KOPT-K1 (cell line): Measurements from ENCODE around the gene PAF1.

Experiments used
- H3K27ac ChIP-seq: fragments of 200-600 bp; sonication (generic); 2 replicates; pipeline ENCODE4 v1.5.1; 2016; ENCODE audit warnings: antibody characterized with exemption, mild to moderate bottlenecking, low read depth, low read length; ENCODE audit not compliant: poor library complexity, severe bottlenecking
- H3K36me3 ChIP-seq: fragments of 200-600 bp; sonication (generic); 2 replicates; pipeline ENCODE4 v1.5.1; 2017; ENCODE audit warnings: antibody characterized with exemption, mild to moderate bottlenecking, low read length, moderate library complexity; ENCODE audit not compliant: insufficient read depth
- H3K9me3 ChIP-seq: fragments of 200-600 bp; sonication (generic); 2 replicates; pipeline ENCODE4 v1.5.1; 2017; ENCODE audit warnings: antibody characterized with exemption, low read length, mild to moderate bottlenecking; ENCODE audit not compliant: insufficient read depth, poor library complexity, severe bottlenecking

The PAF1 gene

GRCh38 chr19:39390751-39391437, at the start of gene PAF1, which contains the start of gene MED29:
Gene PAF1 (minus strand): TSS chr19:39391106. CDS start chr19:39390864, 242 bp downstream.
Gene MED29 (plus strand): TSS chr19:39391378. CDS start chr19:39391423, 45 bp downstream.
- H3K27ac ChIP-seq, result peak within 1 kb of the TSS; percentile 90
- H3K9me3 ChIP-seq, result no peaks in the 10 kb centered on the region
- peaks cover 63% of the 10 kb centered on the region for H3K36me3 ChIP-seq

GRCh38 chr19:39438270-39438934, 47.5 kb upstream of the PAF1 start:
- Histone ChIP-seq H3K9me3 (no peaks in the 10 kb centered on the region), H3K27ac (no peak overlapping the region), H3K36me3 (peaks cover 16% of the 10 kb centered on the region)

- Histone ChIP-seq H3K27ac (peak overlapping the region; percentile 90), H3K9me3 (no peaks in the 10 kb centered on the region), H3K36me3 (peaks cover 34% of the 10 kb centered on the region)
These were observed 45.4 kb upstream of the PAF1 start for GRCh38 chr19:39436350-39436716.

GRCh38 chr19:39435499-39436349, 44.8 kb upstream of the PAF1 start, which contains the start of gene RPS16:
Gene RPS16 (minus strand): TSS chr19:39435949. CDS start chr19:39435895, 54 bp downstream.
- no peaks in the 10 kb centered on the region for H3K9me3 ChIP-seq
- H3K27ac ChIP-seq, result peak within 1 kb of the TSS; percentile 90
- peaks cover 40% of the 10 kb centered on the region for H3K36me3 ChIP-seq

GRCh38 chr19:39434123-39435076, 43.5 kb upstream of the PAF1 start:
- H3K36me3 ChIP-seq, result peaks cover 42% of the 10 kb centered on the region
- H3K27ac ChIP-seq, result peak overlapping the region; percentile 90

GRCh38 chr19:39433480-39434079, 42.7 kb upstream of the PAF1 start:
- no peaks in the 10 kb centered on the region for H3K9me3 ChIP-seq
- H3K36me3 ChIP-seq, result peaks cover 42% of the 10 kb centered on the region
- peak overlapping the region; percentile 90 for H3K27ac ChIP-seq

More at GRCh38 chr19:39434123-39435076, 43.5 kb upstream of the PAF1 start:
- no peaks in the 10 kb centered on the region for H3K9me3 ChIP-seq

GRCh38 chr19:39432677-39433025, 41.7 kb upstream of the PAF1 start:
- Histone ChIP-seq H3K27ac (no peak overlapping the region), H3K36me3 (peaks cover 42% of the 10 kb centered on the region), H3K9me3 (no peaks in the 10 kb centered on the region)

- Histone ChIP-seq H3K27ac (no peak overlapping the region), H3K36me3 (peaks cover 43% of the 10 kb centered on the region), H3K9me3 (no peaks in the 10 kb centered on the region)
These were observed 40.0 kb upstream of the PAF1 start for GRCh38 chr19:39430675-39431593.

- H3K27ac ChIP-seq, result no peak overlapping the region
- H3K36me3 ChIP-seq, result peaks cover 49% of the 10 kb centered on the region
- no peaks in the 10 kb centered on the region for H3K9me3 ChIP-seq
These were observed 37.6 kb upstream of the PAF1 start for GRCh38 chr19:39428283-39429112.

GRCh38 chr19:39427707-39428106, 36.8 kb upstream of the PAF1 start:
- H3K36me3 ChIP-seq, result peaks cover 49% of the 10 kb centered on the region
- no peak overlapping the region for H3K27ac ChIP-seq
- H3K9me3 ChIP-seq, result no peaks in the 10 kb centered on the region

- Histone ChIP-seq H3K36me3 (peaks cover 52% of the 10 kb centered on the region), H3K9me3 (no peaks in the 10 kb centered on the region), H3K27ac (no peak overlapping the region)
These were observed 35.3 kb upstream of the PAF1 start for GRCh38 chr19:39426170-39426569.

GRCh38 chr19:39425744-39426143, 34.8 kb upstream of the PAF1 start:
- no peaks in the 10 kb centered on the region for H3K9me3 ChIP-seq
- H3K27ac ChIP-seq, result no peak overlapping the region
- H3K36me3 ChIP-seq, result peaks cover 52% of the 10 kb centered on the region
